ENCODE results near the gene KAZN. TPM values are rescaled to one million over a fixed set of nuclear protein-coding genes. Genes with fewer than 3 reads are reported as not detected.

Gene KAZN
- total RNA-seq, 1 donor from 2014 or later = 0.51 TPM

- no peak for DNase-seq (ENCODE audit: low read depth in 2 of 2)
These were observed 77.9 kb downstream of the KAZN start for GRCh38 chr1:14676400-14676799.

- DNase-seq (ENCODE audit: low read depth in 2 of 2) = no peak
These were observed 78.9 kb downstream of the KAZN start for GRCh38 chr1:14677292-14677971.

GRCh38 chr1:14678011-14678638 lies 79.6 kb downstream of the KAZN start:
- no peak for DNase-seq (ENCODE audit: low read depth in 2 of 2)

GRCh38 chr1:14679027-14679688 lies 80.7 kb downstream of the KAZN start:
- DNase-seq (ENCODE audit: low read depth in 2 of 2) = no peak

GRCh38 chr1:14681182-14681581 lies 82.7 kb downstream of the KAZN start:
- DNase-seq (ENCODE audit: low read depth in 2 of 2) = no peak

- DNase-seq (ENCODE audit: low read depth in 2 of 2) = no peak
These were observed 84.6 kb downstream of the KAZN start for GRCh38 chr1:14682941-14683621.

- no peak for DNase-seq (ENCODE audit: low read depth in 2 of 2)
These were observed 86.6 kb downstream of the KAZN start for GRCh38 chr1:14685078-14685477.

- no peak for DNase-seq (ENCODE audit: low read depth in 2 of 2)
These were observed 88.2 kb downstream of the KAZN start for GRCh38 chr1:14686701-14687100.

- no peak for DNase-seq (ENCODE audit: low read depth in 2 of 2)
These were observed 88.7 kb downstream of the KAZN start for GRCh38 chr1:14687147-14687546.

GRCh38 chr1:14689996-14690615 lies 91.6 kb downstream of the KAZN start:
- DNase-seq (ENCODE audit: low read depth in 2 of 2) = no peak

GRCh38 chr1:14693949-14694348 lies 95.5 kb downstream of the KAZN start:
- DNase-seq (ENCODE audit: low read depth in 2 of 2) = no peak

- DNase-seq (ENCODE audit: low read depth in 2 of 2) = no peak
These were observed 96.1 kb downstream of the KAZN start for GRCh38 chr1:14694589-14694988.

- DNase-seq (ENCODE audit: low read depth in 2 of 2) = no peak
These were observed 98.3 kb downstream of the KAZN start for GRCh38 chr1:14696761-14697160.

GRCh38 chr1:14697353-14697752 lies 98.9 kb downstream of the KAZN start:
- DNase-seq (ENCODE audit: low read depth in 2 of 2) = no peak

- DNase-seq (ENCODE audit: low read depth in 2 of 2) = no peak
These were observed 99.8 kb downstream of the KAZN start for GRCh38 chr1:14698314-14698713.

- no peak for DNase-seq (ENCODE audit: low read depth in 2 of 2)
These were observed 101.1 kb downstream of the KAZN start for GRCh38 chr1:14699620-14700019.

GRCh38 chr1:14704846-14705245 lies 106.4 kb downstream of the KAZN start:
- DNase-seq (ENCODE audit: low read depth in 2 of 2) = no peak

- no peak for DNase-seq (ENCODE audit: low read depth in 2 of 2)
These were observed 107.3 kb downstream of the KAZN start for GRCh38 chr1:14705824-14706223.

GRCh38 chr1:14706631-14707030 lies 108.1 kb downstream of the KAZN start:
- DNase-seq (ENCODE audit: low read depth in 2 of 2) = no peak

GRCh38 chr1:14707531-14708445 lies 109.3 kb downstream of the KAZN start:
- no peak for DNase-seq (ENCODE audit: low read depth in 2 of 2)

- no peak for DNase-seq (ENCODE audit: low read depth in 2 of 2)
These were observed 111.8 kb downstream of the KAZN start for GRCh38 chr1:14710331-14710730.
